ENCODE results near the gene TEX14.

The TEX14 gene

GRCh38 chr17:58611331-58611730 is 80.5 kb downstream of the TEX14 start:
- Histone ChIP-seq H3K27ac (ENCODE audit: low read depth in 2 of 2, low read length in 2 of 2) (no peak overlapping the region), H3K9me3 (ENCODE audit: control insufficient read depth in 2 of 2, low read length in 2 of 2) (no peaks in the 10 kb centered on the region), H3K4me1 (ENCODE audit: control insufficient read depth in 2 of 2, insufficient read depth in 2 of 2, low read length in 2 of 2) (no peaks in the 10 kb centered on the region), H3K36me3 (ENCODE audit: control insufficient read depth in 2 of 2, insufficient read depth in 2 of 2, low read length in 2 of 2) (no peaks in the 10 kb centered on the region), H3K4me3 (ENCODE audit: low read length in 2 of 2) (no peak overlapping the region), H3K27me3 (ENCODE audit: control insufficient read depth in 2 of 2, insufficient read depth in 2 of 2, low read length in 2 of 2) (no peaks in the 10 kb centered on the region), H3K9ac (ENCODE audit: low read depth in 1 of 2, low read length in 2 of 2) (no peak overlapping the region)

DNA sequence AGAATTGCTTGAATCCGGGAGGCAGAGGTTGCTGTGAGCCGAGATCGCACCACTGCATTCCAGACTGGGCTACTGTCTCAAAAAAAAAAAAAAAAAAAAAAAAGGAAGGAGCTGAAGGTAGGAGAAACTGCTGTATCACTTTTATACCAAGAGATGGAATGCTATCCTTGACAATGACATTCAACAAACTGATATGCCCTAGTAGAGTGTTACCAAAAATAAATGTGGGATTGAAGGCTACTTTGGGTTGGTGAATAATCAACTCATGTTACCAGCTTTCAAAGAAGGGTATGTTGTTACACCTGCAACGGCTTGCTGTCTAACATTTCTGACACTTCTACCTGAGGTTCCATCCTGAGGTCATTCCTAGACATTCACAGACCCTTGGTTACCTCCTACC is 84.9 kb downstream of the TEX14 start:
- no peaks in the 10 kb centered on the region for H3K36me3 ChIP-seq (ENCODE audit: control insufficient read depth in 2 of 2, insufficient read depth in 2 of 2, low read length in 2 of 2)
- H3K9me3 ChIP-seq (ENCODE audit: control insufficient read depth in 2 of 2, low read length in 2 of 2), result no peaks in the 10 kb centered on the region
- H3K4me3 ChIP-seq (ENCODE audit: low read length in 2 of 2), result no peak overlapping the region
- H3K4me1 ChIP-seq (ENCODE audit: control insufficient read depth in 2 of 2, insufficient read depth in 2 of 2, low read length in 2 of 2), result no peaks in the 10 kb centered on the region
- H3K27me3 ChIP-seq (ENCODE audit: control insufficient read depth in 2 of 2, insufficient read depth in 2 of 2, low read length in 2 of 2), result no peaks in the 10 kb centered on the region
- H3K27ac ChIP-seq (ENCODE audit: low read depth in 2 of 2, low read length in 2 of 2), result no peak overlapping the region
- no peak overlapping the region for H3K9ac ChIP-seq (ENCODE audit: low read depth in 1 of 2, low read length in 2 of 2)

- no peak overlapping the region for H3K4me3 ChIP-seq (ENCODE audit: low read length in 2 of 2)
- H3K27ac ChIP-seq (ENCODE audit: low read depth in 2 of 2, low read length in 2 of 2), result no peak overlapping the region
- no peaks in the 10 kb centered on the region for H3K27me3 ChIP-seq (ENCODE audit: control insufficient read depth in 2 of 2, insufficient read depth in 2 of 2, low read length in 2 of 2)
- no peaks in the 10 kb centered on the region for H3K9me3 ChIP-seq (ENCODE audit: control insufficient read depth in 2 of 2, low read length in 2 of 2)
- no peaks in the 10 kb centered on the region for H3K4me1 ChIP-seq (ENCODE audit: control insufficient read depth in 2 of 2, insufficient read depth in 2 of 2, low read length in 2 of 2)
- no peaks in the 10 kb centered on the region for H3K36me3 ChIP-seq (ENCODE audit: control insufficient read depth in 2 of 2, insufficient read depth in 2 of 2, low read length in 2 of 2)
- no peak overlapping the region for H3K9ac ChIP-seq (ENCODE audit: low read depth in 1 of 2, low read length in 2 of 2)
These were observed 85.9 kb downstream of the TEX14 start for GRCh38 chr17:58605986-58606385.

DNA sequence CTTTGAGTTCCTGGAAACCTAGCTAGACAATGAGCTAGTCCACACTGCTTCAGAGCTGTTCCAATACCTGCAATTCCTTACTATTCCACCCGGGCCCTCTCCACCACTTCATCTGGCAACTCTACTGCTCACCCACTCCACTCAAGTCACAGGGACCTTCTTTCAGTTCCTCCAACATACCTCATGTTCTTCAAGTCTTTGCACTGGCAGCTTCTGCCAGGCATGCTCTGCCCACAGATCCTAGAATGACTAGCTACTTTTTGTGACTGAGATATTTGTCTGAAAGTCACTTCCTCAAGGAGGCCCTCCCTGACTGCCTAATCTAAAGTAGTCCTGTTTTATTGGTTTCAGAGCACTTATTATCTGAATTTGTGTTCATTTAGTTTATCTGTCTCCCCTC is 86.4 kb downstream of the TEX14 start:
- Histone ChIP-seq H3K4me1 (ENCODE audit: control insufficient read depth in 2 of 2, insufficient read depth in 2 of 2, low read length in 2 of 2) (no peaks in the 10 kb centered on the region), H3K4me3 (ENCODE audit: low read length in 2 of 2) (no peak overlapping the region), H3K9me3 (ENCODE audit: control insufficient read depth in 2 of 2, low read length in 2 of 2) (no peaks in the 10 kb centered on the region), H3K27ac (ENCODE audit: low read depth in 2 of 2, low read length in 2 of 2) (no peak overlapping the region), H3K9ac (ENCODE audit: low read depth in 1 of 2, low read length in 2 of 2) (no peak overlapping the region), H3K36me3 (ENCODE audit: control insufficient read depth in 2 of 2, insufficient read depth in 2 of 2, low read length in 2 of 2) (no peaks in the 10 kb centered on the region), H3K27me3 (ENCODE audit: control insufficient read depth in 2 of 2, insufficient read depth in 2 of 2, low read length in 2 of 2) (no peaks in the 10 kb centered on the region)

- Histone ChIP-seq H3K9me3 (ENCODE audit: control insufficient read depth in 2 of 2, low read length in 2 of 2) (no peaks in the 10 kb centered on the region), H3K9ac (ENCODE audit: low read depth in 1 of 2, low read length in 2 of 2) (no peak overlapping the region), H3K4me3 (ENCODE audit: low read length in 2 of 2) (no peak overlapping the region), H3K36me3 (ENCODE audit: control insufficient read depth in 2 of 2, insufficient read depth in 2 of 2, low read length in 2 of 2) (no peaks in the 10 kb centered on the region), H3K27ac (ENCODE audit: low read depth in 2 of 2, low read length in 2 of 2) (no peak overlapping the region), H3K4me1 (ENCODE audit: control insufficient read depth in 2 of 2, insufficient read depth in 2 of 2, low read length in 2 of 2) (no peaks in the 10 kb centered on the region), H3K27me3 (ENCODE audit: control insufficient read depth in 2 of 2, insufficient read depth in 2 of 2, low read length in 2 of 2) (no peaks in the 10 kb centered on the region)
These were observed 89.9 kb downstream of the TEX14 start for GRCh38 chr17:58601976-58602375.

DNA sequence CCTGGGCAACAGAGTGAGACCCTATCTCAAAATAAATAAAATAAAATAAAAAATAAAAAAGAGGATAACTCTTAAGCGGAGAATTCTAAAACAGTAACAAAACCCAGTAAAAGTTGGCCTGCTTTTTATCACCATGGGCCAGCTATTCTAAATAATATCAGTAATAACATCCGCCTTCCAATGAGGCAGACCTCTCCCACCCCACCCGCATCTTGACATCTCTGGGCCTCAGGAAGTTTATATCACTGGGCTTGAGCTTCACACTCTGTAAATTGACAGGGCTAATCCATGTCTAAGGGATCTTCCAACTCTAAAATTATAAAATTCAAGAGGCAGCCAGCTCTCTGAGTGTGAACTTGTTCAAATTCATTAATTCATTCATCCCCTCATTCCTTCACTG is 94.5 kb downstream of the TEX14 start:
- H3K27me3 ChIP-seq (ENCODE audit: control insufficient read depth in 2 of 2, insufficient read depth in 2 of 2, low read length in 2 of 2), result no peaks in the 10 kb centered on the region
- no peak overlapping the region for H3K27ac ChIP-seq (ENCODE audit: low read depth in 2 of 2, low read length in 2 of 2)
- no peak overlapping the region for H3K4me3 ChIP-seq (ENCODE audit: low read length in 2 of 2)
- H3K4me1 ChIP-seq (ENCODE audit: control insufficient read depth in 2 of 2, insufficient read depth in 2 of 2, low read length in 2 of 2), result no peaks in the 10 kb centered on the region
- no peak overlapping the region for H3K9ac ChIP-seq (ENCODE audit: low read depth in 1 of 2, low read length in 2 of 2)
- no peaks in the 10 kb centered on the region for H3K9me3 ChIP-seq (ENCODE audit: control insufficient read depth in 2 of 2, low read length in 2 of 2)
- H3K36me3 ChIP-seq (ENCODE audit: control insufficient read depth in 2 of 2, insufficient read depth in 2 of 2, low read length in 2 of 2), result no peaks in the 10 kb centered on the region

- Histone ChIP-seq H3K27ac (ENCODE audit: low read depth in 2 of 2, low read length in 2 of 2) (no peak overlapping the region), H3K27me3 (ENCODE audit: control insufficient read depth in 2 of 2, insufficient read depth in 2 of 2, low read length in 2 of 2) (no peaks in the 10 kb centered on the region), H3K36me3 (ENCODE audit: control insufficient read depth in 2 of 2, insufficient read depth in 2 of 2, low read length in 2 of 2) (no peaks in the 10 kb centered on the region), H3K9ac (ENCODE audit: low read depth in 1 of 2, low read length in 2 of 2) (no peak overlapping the region), H3K9me3 (ENCODE audit: control insufficient read depth in 2 of 2, low read length in 2 of 2) (no peaks in the 10 kb centered on the region), H3K4me1 (ENCODE audit: control insufficient read depth in 2 of 2, insufficient read depth in 2 of 2, low read length in 2 of 2) (no peaks in the 10 kb centered on the region), H3K4me3 (ENCODE audit: low read length in 2 of 2) (no peak overlapping the region)
These were observed 96.6 kb downstream of the TEX14 start for GRCh38 chr17:58595194-58595792.

DNA sequence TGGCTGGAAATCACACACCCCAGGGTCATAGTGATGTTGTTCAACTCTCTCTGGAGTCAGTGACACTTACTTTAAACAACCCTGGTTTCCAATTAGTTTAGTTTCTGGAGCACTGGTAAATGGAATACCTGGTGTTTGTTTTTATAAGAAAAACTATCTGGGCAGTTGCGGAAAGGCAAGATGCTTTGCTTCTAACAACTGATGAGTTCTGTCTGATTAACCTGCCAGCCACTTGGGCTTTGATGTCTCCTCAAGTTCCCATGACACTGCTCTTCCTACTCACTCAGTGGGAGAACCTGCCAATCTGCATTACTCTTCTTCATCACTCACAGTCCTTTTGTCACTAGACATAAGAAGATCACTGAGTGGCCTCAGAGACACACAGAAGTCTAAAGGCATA is 98.7 kb downstream of the TEX14 start:
- Histone ChIP-seq H3K4me1 (ENCODE audit: control insufficient read depth in 2 of 2, insufficient read depth in 2 of 2, low read length in 2 of 2) (no peaks in the 10 kb centered on the region), H3K36me3 (ENCODE audit: control insufficient read depth in 2 of 2, insufficient read depth in 2 of 2, low read length in 2 of 2) (no peaks in the 10 kb centered on the region), H3K9ac (ENCODE audit: low read depth in 1 of 2, low read length in 2 of 2) (no peak overlapping the region), H3K4me3 (ENCODE audit: low read length in 2 of 2) (no peak overlapping the region), H3K9me3 (ENCODE audit: control insufficient read depth in 2 of 2, low read length in 2 of 2) (no peaks in the 10 kb centered on the region), H3K27ac (ENCODE audit: low read depth in 2 of 2, low read length in 2 of 2) (no peak overlapping the region), H3K27me3 (ENCODE audit: control insufficient read depth in 2 of 2, insufficient read depth in 2 of 2, low read length in 2 of 2) (no peaks in the 10 kb centered on the region)

DNA sequence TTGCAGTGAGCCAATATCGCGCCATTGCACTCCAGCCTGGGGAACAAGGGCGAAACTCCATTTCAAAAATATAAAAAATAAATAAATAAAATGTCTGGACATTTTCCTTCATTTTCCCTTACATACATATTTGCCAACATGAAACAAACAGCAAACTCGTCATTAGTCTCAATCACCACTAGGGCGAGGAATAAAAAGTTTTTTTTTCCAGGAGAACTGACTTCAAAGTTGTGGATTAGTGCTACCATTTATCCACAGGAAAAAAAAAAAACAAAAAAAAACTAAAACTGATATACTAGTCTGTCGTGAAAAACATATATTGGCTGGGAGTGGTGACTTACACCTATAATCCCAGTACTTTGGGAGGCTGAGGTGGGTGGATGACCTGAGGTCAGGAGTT is 100.4 kb downstream of the TEX14 start:
- Histone ChIP-seq H3K9me3 (ENCODE audit: control insufficient read depth in 2 of 2, low read length in 2 of 2) (no peaks in the 10 kb centered on the region), H3K27ac (ENCODE audit: low read depth in 2 of 2, low read length in 2 of 2) (no peak overlapping the region), H3K36me3 (ENCODE audit: control insufficient read depth in 2 of 2, insufficient read depth in 2 of 2, low read length in 2 of 2) (no peaks in the 10 kb centered on the region), H3K4me3 (ENCODE audit: low read length in 2 of 2) (no peak overlapping the region), H3K4me1 (ENCODE audit: control insufficient read depth in 2 of 2, insufficient read depth in 2 of 2, low read length in 2 of 2) (no peaks in the 10 kb centered on the region), H3K27me3 (ENCODE audit: control insufficient read depth in 2 of 2, insufficient read depth in 2 of 2, low read length in 2 of 2) (no peaks in the 10 kb centered on the region), H3K9ac (ENCODE audit: low read depth in 1 of 2, low read length in 2 of 2) (no peak overlapping the region)

GRCh38 chr17:58590377-58590776 is 101.5 kb downstream of the TEX14 start:
- H3K4me1 ChIP-seq (ENCODE audit: control insufficient read depth in 2 of 2, insufficient read depth in 2 of 2, low read length in 2 of 2), result no peaks in the 10 kb centered on the region
- H3K27me3 ChIP-seq (ENCODE audit: control insufficient read depth in 2 of 2, insufficient read depth in 2 of 2, low read length in 2 of 2), result no peaks in the 10 kb centered on the region
- H3K4me3 ChIP-seq (ENCODE audit: low read length in 2 of 2), result no peak overlapping the region
- no peaks in the 10 kb centered on the region for H3K9me3 ChIP-seq (ENCODE audit: control insufficient read depth in 2 of 2, low read length in 2 of 2)
- no peaks in the 10 kb centered on the region for H3K36me3 ChIP-seq (ENCODE audit: control insufficient read depth in 2 of 2, insufficient read depth in 2 of 2, low read length in 2 of 2)
- no peak overlapping the region for H3K27ac ChIP-seq (ENCODE audit: low read depth in 2 of 2, low read length in 2 of 2)
- H3K9ac ChIP-seq (ENCODE audit: low read depth in 1 of 2, low read length in 2 of 2), result no peak overlapping the region

- H3K9ac ChIP-seq (ENCODE audit: low read depth in 1 of 2, low read length in 2 of 2), result no peak overlapping the region
- H3K9me3 ChIP-seq (ENCODE audit: control insufficient read depth in 2 of 2, low read length in 2 of 2), result no peaks in the 10 kb centered on the region
- H3K36me3 ChIP-seq (ENCODE audit: control insufficient read depth in 2 of 2, insufficient read depth in 2 of 2, low read length in 2 of 2), result no peaks in the 10 kb centered on the region
- H3K4me3 ChIP-seq (ENCODE audit: low read length in 2 of 2), result no peak overlapping the region
- H3K27me3 ChIP-seq (ENCODE audit: control insufficient read depth in 2 of 2, insufficient read depth in 2 of 2, low read length in 2 of 2), result peaks cover 0 to 3% of the 10 kb centered on the region in 2 donors
- no peak overlapping the region for H3K27ac ChIP-seq (ENCODE audit: low read depth in 2 of 2, low read length in 2 of 2)
- H3K4me1 ChIP-seq (ENCODE audit: control insufficient read depth in 2 of 2, insufficient read depth in 2 of 2, low read length in 2 of 2), result no peaks in the 10 kb centered on the region
These were observed 104.1 kb downstream of the TEX14 start for GRCh38 chr17:58587713-58588117.
